ENCODE results near the gene FCHSD1. TPM values are rescaled to one million over a fixed set of nuclear protein-coding genes. Genes with fewer than 3 reads are reported as not detected.

FCHSD1 gene
- 49.2 and 58.3 TPM in 2 replicates for polyA plus RNA-seq (2012; rRNA removed)
- 8.9 and 12.7 TPM in 2 replicates for polyA plus RNA-seq (2012; cell fraction: cytosol; rRNA removed)
- polyA plus RNA-seq (2012; cell fraction: nucleus; rRNA removed), result 382 and 466 TPM in 2 replicates

DNA sequence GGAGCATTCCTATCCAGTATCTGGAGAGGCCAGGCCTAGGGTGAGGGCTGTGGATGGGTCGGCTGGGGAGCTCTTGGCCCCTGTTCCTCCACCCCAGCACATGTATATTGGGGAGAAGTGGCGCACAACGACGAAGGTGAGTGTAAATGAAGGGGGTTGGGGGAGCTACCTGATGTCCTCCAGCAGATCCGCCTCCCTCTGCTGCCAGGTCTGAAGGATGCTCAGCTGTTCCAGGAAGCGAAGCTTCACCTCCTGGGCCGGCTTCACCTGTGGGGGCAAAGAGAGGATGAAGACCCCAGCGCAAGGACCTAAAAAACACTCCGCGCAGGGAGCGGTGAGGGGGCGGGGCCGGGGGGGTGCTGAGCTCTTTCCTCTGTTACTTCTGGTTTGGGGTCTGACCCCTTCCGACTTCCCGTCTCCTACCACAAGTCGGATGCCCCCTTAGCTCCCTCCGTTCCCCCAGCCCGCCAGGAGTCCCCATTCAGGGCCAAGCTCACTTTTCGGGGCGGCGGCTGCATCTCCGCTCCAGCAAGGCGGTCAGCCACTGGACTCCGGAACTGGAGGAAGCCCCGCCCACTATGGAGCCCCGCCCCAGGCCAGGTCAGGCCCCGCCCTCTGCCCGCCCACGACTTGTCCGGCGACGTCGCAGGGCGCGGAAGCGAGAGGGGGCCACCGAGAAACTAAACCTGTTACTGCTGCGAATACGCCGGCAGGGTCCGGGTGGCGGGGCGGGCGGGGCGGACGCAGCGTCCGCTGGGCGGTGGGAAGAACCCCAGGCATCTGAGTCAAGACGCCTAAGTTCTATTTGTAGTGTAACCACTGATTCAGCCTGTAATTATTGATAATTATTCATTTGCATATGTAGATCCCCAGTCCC is at the start of gene FCHSD1:
Gene FCHSD1 (minus strand): TSS at position 568 of the 877 bp plus-strand sequence. CDS start 50 bp downstream, at position 518.
- POLR2A ChIA-PET, result interaction anchor here (0.9 to 1.9 kb wide), 4 partner anchors 8 to 32 kb away, joined by 3 to 10 read pairs (median 4); partner anchors contain the start of genes DIAPH1, HDAC3 and RELL2
- CTCF ChIA-PET, result interaction anchor here (0.8 to 4.4 kb wide), 12 partner anchors 9 to 318 kb away, joined by 3 to 36 read pairs (median 4); partner anchors contain the start of genes DIAPH1, HDAC3, RELL2 and RNF14

GRCh38 chr5:141697586-141697985 is 46.4 kb upstream of the FCHSD1 start:
- no peaks in the 10 kb centered on the region for H3F3A ChIP-seq (replicated peaks; ENCODE audit: insufficient read depth)
- H3K79me2 ChIP-seq (ENCODE audit: insufficient read depth), result no peaks in the 10 kb centered on the region
- ChIA-PET POLR2A (no interaction called here), CTCF (interaction anchor here (2.4 to 16.8 kb wide), 4 partner anchors 33 to 264 kb away, joined by 9 to 451 read pairs (median 386); partner anchors contain the start of genes PCDH1 and PCDH12)
- DNase-seq, result no peak
- H3K4me1 ChIP-seq (ENCODE audit: control insufficient read depth in 1 of 2, insufficient read depth in 2 of 2, low read depth in 1 of 2, low read length in 1 of 2), result peaks cover 0 to 31% of the 10 kb centered on the region in 2 experiments; a peak in 2 of 4 replicates
- no peaks in the 10 kb centered on the region for H3K9me2 ChIP-seq
- no peak overlapping the region for H2AFZ ChIP-seq (ENCODE audit: low read depth)
- 44% methylated on average over 3 of the region's 3 CpGs for WGBS (ENCODE audit: low lambda C conversion rate)
- no peak overlapping the region for H3K4me3 ChIP-seq (ENCODE audit: low read depth in 2 of 2, low read length in 1 of 2)
- TF ChIP-seq GABPA (IDR thresholded peaks at IDR 0.05; ENCODE audit: low read depth) (no peak), EZH2phosphoT487 (IDR thresholded peaks at IDR 0.05; ENCODE audit: borderline replicate concordance, low read depth) (no peak), CTCF (IDR thresholded peaks at IDR 0.05) (no peak), JUND (IDR thresholded peaks at IDR 0.05) (no peak), NFIC (IDR thresholded peaks at IDR 0.05; ENCODE audit: borderline replicate concordance) (no peak), MXI1 (IDR thresholded peaks at IDR 0.05; ENCODE audit: low read depth, low read length) (no peak), TAF1 (IDR thresholded peaks at IDR 0.05; ENCODE audit: borderline replicate concordance, low read depth, low read length) (no peak), FOXM1 (IDR thresholded peaks at IDR 0.05; ENCODE audit: low read depth) (no peak), CHD2 (IDR thresholded peaks at IDR 0.05; ENCODE audit: low read length, partially characterized antibody) (no peak), RFX5 (IDR thresholded peaks at IDR 0.05; ENCODE audit: low read length) (no peak), TEAD4 (IDR thresholded peaks at IDR 0.05; ENCODE audit: borderline replicate concordance, insufficient read depth) (no peak), GATA2 (CRISPR knock-in tag; IDR thresholded peaks at IDR 0.05) (no peak), SIN3A (IDR thresholded peaks at IDR 0.05; ENCODE audit: borderline replicate concordance, low read depth, low read length) (no peak), ELF1 (IDR thresholded peaks at IDR 0.05) (no peak)
- TF ChIP-seq, protein P1, sequence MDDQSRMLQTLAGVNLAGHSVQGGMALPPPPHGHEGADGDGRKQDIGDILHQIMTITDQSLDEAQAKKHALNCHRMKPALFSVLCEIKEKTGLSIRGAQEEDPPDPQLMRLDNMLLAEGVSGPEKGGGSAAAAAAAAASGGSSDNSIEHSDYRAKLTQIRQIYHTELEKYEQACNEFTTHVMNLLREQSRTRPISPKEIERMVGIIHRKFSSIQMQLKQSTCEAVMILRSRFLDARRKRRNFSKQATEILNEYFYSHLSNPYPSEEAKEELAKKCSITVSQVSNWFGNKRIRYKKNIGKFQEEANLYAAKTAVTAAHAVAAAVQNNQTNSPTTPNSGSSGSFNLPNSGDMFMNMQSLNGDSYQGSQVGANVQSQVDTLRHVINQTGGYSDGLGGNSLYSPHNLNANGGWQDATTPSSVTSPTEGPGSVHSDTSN (IDR thresholded peaks at IDR 0.05), result no peak
- TF ChIP-seq, protein P2, sequence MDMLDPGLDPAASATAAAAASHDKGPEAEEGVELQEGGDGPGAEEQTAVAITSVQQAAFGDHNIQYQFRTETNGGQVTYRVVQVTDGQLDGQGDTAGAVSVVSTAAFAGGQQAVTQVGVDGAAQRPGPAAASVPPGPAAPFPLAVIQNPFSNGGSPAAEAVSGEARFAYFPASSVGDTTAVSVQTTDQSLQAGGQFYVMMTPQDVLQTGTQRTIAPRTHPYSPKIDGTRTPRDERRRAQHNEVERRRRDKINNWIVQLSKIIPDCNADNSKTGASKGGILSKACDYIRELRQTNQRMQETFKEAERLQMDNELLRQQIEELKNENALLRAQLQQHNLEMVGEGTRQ (IDR thresholded peaks at IDR 0.05; ENCODE audit: borderline replicate concordance, low read depth, low read length), result no peak
- H3K9ac ChIP-seq, result no peak overlapping the region
- no peaks in the 10 kb centered on the region for H3K36me3 ChIP-seq (replicated peaks in 1 of 2; ENCODE audit: control insufficient read depth in 1 of 2, insufficient read depth in 2 of 2, low read length in 1 of 2)
- H4K20me1 ChIP-seq (ENCODE audit: insufficient read depth), result no peaks in the 10 kb centered on the region
- peaks cover 50% of the 10 kb centered on the region for H3K27me3 ChIP-seq (ENCODE audit: insufficient read depth)
- no peak overlapping the region for H3K27ac ChIP-seq (ENCODE audit: low read depth in 2 of 2, low read length in 1 of 2)
- no peak overlapping the region for H3K4me2 ChIP-seq
- no peaks in the 10 kb centered on the region for H3K9me3 ChIP-seq

More for the DNA sequence above, at the start of gene FCHSD1:
- DNase-seq, result peak; percentile 99
- Histone ChIP-seq H3F3A (replicated peaks; ENCODE audit: insufficient read depth) (peaks cover 6% of the 10 kb centered on the region), H4K20me1 (ENCODE audit: insufficient read depth) (no peaks in the 10 kb centered on the region), H3K36me3 (replicated peaks in 1 of 2; ENCODE audit: control insufficient read depth in 1 of 2, insufficient read depth in 2 of 2, low read length in 1 of 2) (peaks cover 4 to 35% of the 10 kb centered on the region in 2 experiments), H3K9me2 (no peaks in the 10 kb centered on the region), H3K27ac (ENCODE audit: low read depth in 2 of 2, low read length in 1 of 2) (peak within 1 kb of the TSS in 1 of 2 experiments; percentile 45; a peak in 1 of 4 replicates), H3K4me1 (ENCODE audit: control insufficient read depth in 1 of 2, insufficient read depth in 2 of 2, low read depth in 1 of 2, low read length in 1 of 2) (peaks cover 0 to 15% of the 10 kb centered on the region in 2 experiments; a peak in 1 of 4 replicates), H3K9me3 (no peaks in the 10 kb centered on the region), H3K9ac (peak within 1 kb of the TSS; percentile 76), H2AFZ (ENCODE audit: low read depth) (peak within 1 kb of the TSS; percentile 96; the same call in 1 of the 2 replicates), H3K79me2 (ENCODE audit: insufficient read depth) (peaks cover 14% of the 10 kb centered on the region), H3K4me2 (peak within 1 kb of the TSS; percentile 93), H3K27me3 (ENCODE audit: insufficient read depth) (no peaks in the 10 kb centered on the region), H3K4me3 (ENCODE audit: low read depth in 2 of 2, low read length in 1 of 2) (peak within 1 kb of the TSS; percentile 74 to 83)
- TF ChIP-seq RAD21 (IDR thresholded peaks at IDR 0.05; ENCODE audit: low read length) (no peak), POLR2AphosphoS5 (IDR thresholded peaks at IDR 0.05; ENCODE audit: low read depth, low read length) (peak; percentile 70; the same call in 1 of the 2 replicates), EZH2phosphoT487 (IDR thresholded peaks at IDR 0.05; ENCODE audit: borderline replicate concordance, low read depth) (no peak), NRF1 (IDR thresholded peaks at IDR 0.05; ENCODE audit: low read depth, low read length) (no peak), SMC3 (IDR thresholded peaks at IDR 0.05; ENCODE audit: low read depth, low read length) (no peak), ELF1 (IDR thresholded peaks at IDR 0.05) (peak; percentile 57; the same call in 1 of the 2 replicates)
- TF ChIP-seq, protein P2 (IDR thresholded peaks at IDR 0.05; ENCODE audit: borderline replicate concordance, low read depth, low read length), result no peak
- 8% methylated on average over 7 of the region's 50 CpGs for WGBS (ENCODE audit: low lambda C conversion rate)
